Tibial artery (tissue), 4 donors: ENCODE measurements around the gene HMGN4.

Experiments
- DNase-seq, 2 donors: peaks; one replicate each; pipeline ENCODE4 v3.0.0-alpha.2; 2019
- H3K27ac ChIP-seq, 2 donors: fragments of 200-600 bp; sonication (generic) in 1 of 2; 1 replicate in 1 of 2; 2 replicates in 1 of 2; pipeline ENCODE4 v1.5.1; 2018 to 2019; ENCODE audit warnings: mild to moderate bottlenecking in 1 of 2
- H3K27me3 ChIP-seq, 2 donors: fragments of 200-600 bp; sonication (generic) in 1 of 2; one replicate each; pipeline versions ENCODE4 v1.5.1 to v1.6.0; 2016 to 2019
- H3K36me3 ChIP-seq, 3 donors: fragments of 200-600 bp; sonication (generic) in 2 of 3; one replicate each; pipeline ENCODE4 v1.5.1; 2016 to 2019; ENCODE audit warnings: mild to moderate bottlenecking in 2 of 3
- H3K4me1 ChIP-seq, 4 donors: fragments of 200-600 bp; sonication (generic) in 2 of 4; 1 replicate in 3 of 4; 2 replicates in 1 of 4; pipeline ENCODE4 v1.5.1; 2016 to 2019
- H3K4me3 ChIP-seq, 2 donors: fragments of 200-600 bp; sonication (generic) in 1 of 2; 1 replicate in 1 of 2; 2 replicates in 1 of 2; pipeline ENCODE4 v1.5.1; 2018 to 2019; ENCODE audit warnings: mild to moderate bottlenecking in 2 of 2
- H3K9me3 ChIP-seq, 3 donors: fragments of 200-600 bp; sonication (generic) in 1 of 3; one replicate each; pipeline ENCODE4 v1.5.1; 2016 to 2019
- CTCF ChIP-seq, 2 experiments: fragments of 200-600 bp in 1 of 2; fragments of 450-650 bp in 1 of 2; IDR thresholded peaks; one replicate each; pipeline ENCODE4 v1.5.1; 2017 to 2019; ENCODE audit warnings: antibody characterized with exemption in 2 of 2, mild to moderate bottlenecking in 1 of 2, moderate library complexity in 1 of 2
- intact Hi-C: fragments of 100-400 bp; cut with DNase I; formaldehyde crosslinking; loops from one replicate; pipeline ENCODE4 v1.15.0; 2023; ENCODE audit warnings: low total_unique reads

HMGN4 gene

GRCh38 chr6:26532699-26533531, 5.3 kb upstream of the HMGN4 start:
- Histone ChIP-seq H3K9me3 (no peaks in the 10 kb centered on the region), H3K36me3 (no peaks in the 10 kb centered on the region), H3K27ac (peak overlapping the region; percentile 74 to 83), H3K4me1 (peaks cover 0 to 32% (median 12%) of the 10 kb centered on the region in 4 donors), H3K27me3 (no peaks in the 10 kb centered on the region), H3K4me3 (peak overlapping the region; percentile 61 to 73)
- no peak for TF ChIP-seq CTCF (IDR thresholded peaks at IDR 0.05)
- intact Hi-C loops: loop anchor here (10.0 kb wide), 1 partner anchor 942 kb away; the partner anchor contains the start of gene ZNF184
- DNase-seq: peak; percentile 90 to 93

DNA sequence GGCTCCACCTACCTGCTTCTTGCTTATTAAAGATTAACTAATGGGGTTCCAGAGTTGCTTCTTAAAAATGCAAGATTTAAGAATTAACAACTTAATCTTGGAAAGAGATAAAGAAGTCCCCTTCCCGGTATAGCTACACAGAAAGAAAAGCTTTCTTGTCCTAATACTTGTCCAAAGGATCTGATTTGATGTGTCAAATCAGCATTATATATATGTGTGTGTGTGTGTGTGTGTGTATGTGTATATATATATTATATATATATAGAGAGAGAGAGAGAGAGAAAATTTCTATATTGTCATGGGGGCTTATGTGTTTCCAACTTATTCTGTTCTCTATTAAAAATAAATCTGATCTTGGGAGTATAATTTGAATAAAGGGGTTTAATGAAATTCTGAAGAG, 4.6 kb upstream of the HMGN4 start:
- no peak for TF ChIP-seq CTCF (IDR thresholded peaks at IDR 0.05)
- Histone ChIP-seq H3K4me1 (peaks cover 0 to 32% (median 12%) of the 10 kb centered on the region in 4 donors), H3K27me3 (no peaks in the 10 kb centered on the region), H3K4me3 (peak overlapping the region; percentile 61 to 73), H3K27ac (peak overlapping the region; percentile 74 to 83), H3K9me3 (no peaks in the 10 kb centered on the region), H3K36me3 (no peaks in the 10 kb centered on the region)
- intact Hi-C loops: loop anchor here (10.0 kb wide), 1 partner anchor 941 kb away; the partner anchor contains the start of gene ZNF184
- DNase-seq: no peak

GRCh38 chr6:26534681-26535465, 3.3 kb upstream of the HMGN4 start:
- intact Hi-C loops: loop anchor here (10.0 kb wide), 1 partner anchor 940 kb away; the partner anchor contains the start of gene ZNF184

GRCh38 chr6:26536571-26537159, 1.5 kb upstream of the HMGN4 start:
- Histone ChIP-seq H3K4me1 (peaks cover 0 to 57% (median 25%) of the 10 kb centered on the region in 4 donors), H3K4me3 (peak overlapping the region; percentile 75 to 86), H3K9me3 (no peaks in the 10 kb centered on the region), H3K27me3 (no peaks in the 10 kb centered on the region), H3K27ac (peak overlapping the region; percentile 94 to 95), H3K36me3 (peaks cover 0 to 5% (median 4%) of the 10 kb centered on the region in 3 donors)
- no peak for DNase-seq
- TF ChIP-seq CTCF (IDR thresholded peaks at IDR 0.05): no peak
- intact Hi-C loops: loop anchor here (2.0 to 10.0 kb wide), 2 partner anchors 16 to 938 kb away; partner anchors contain the start of gene ZNF184

More at GRCh38 chr6:26534681-26535465, 3.3 kb upstream of the HMGN4 start:
- no peak for TF ChIP-seq CTCF (IDR thresholded peaks at IDR 0.05)
- Histone ChIP-seq H3K4me1 (peaks cover 0 to 44% (median 19%) of the 10 kb centered on the region in 4 donors), H3K36me3 (peaks cover 0 to under 1% (median 0%) of the 10 kb centered on the region in 3 donors), H3K27ac (peak overlapping the region in 1 of 2 donors; percentile 95), H3K27me3 (no peaks in the 10 kb centered on the region), H3K4me3 (no peak overlapping the region), H3K9me3 (no peaks in the 10 kb centered on the region)
- no peak for DNase-seq
